Omental fat pad (tissue), 4 donors: Measurements from ENCODE around the gene ING3. TPM values are rescaled to one million over a fixed set of nuclear protein-coding genes. Genes with fewer than 3 reads are reported as not detected.

Experiments
- ATAC-seq: fragments of 150-250 bp; one replicate; pipeline ENCODE4 v1.9.1; 2016; ENCODE audit warnings: mild to moderate bottlenecking, moderate library complexity; ENCODE audit not compliant: low FRiP score
- DNase-seq: peaks from one replicate; pipeline ENCODE4 v3.0.0-alpha.2; 2019; ENCODE audit warnings: low spot score
- total RNA-seq, 4 donors: library from RNA; depleted of rRNA; stranded (reverse); fragments of >200 nt; gene quantifications; one replicate each; pipeline ENCODE4 v1.1.0, GENCODE V29; 2016
- TF ChIP-seq, protein P1 (sequence below), 3 donors: fragments of 450-650 bp; IDR thresholded peaks; one replicate each; pipeline ENCODE4 v1.5.1; 2016 to 2017; ENCODE audit warnings: antibody characterized with exemption in 3 of 3, mild to moderate bottlenecking in 3 of 3, moderate library complexity in 2 of 3

The ING3 gene
- total RNA-seq, 4 donors from 2014 or later = 15.5 to 25.1 (median 17.1) TPM

DNA sequence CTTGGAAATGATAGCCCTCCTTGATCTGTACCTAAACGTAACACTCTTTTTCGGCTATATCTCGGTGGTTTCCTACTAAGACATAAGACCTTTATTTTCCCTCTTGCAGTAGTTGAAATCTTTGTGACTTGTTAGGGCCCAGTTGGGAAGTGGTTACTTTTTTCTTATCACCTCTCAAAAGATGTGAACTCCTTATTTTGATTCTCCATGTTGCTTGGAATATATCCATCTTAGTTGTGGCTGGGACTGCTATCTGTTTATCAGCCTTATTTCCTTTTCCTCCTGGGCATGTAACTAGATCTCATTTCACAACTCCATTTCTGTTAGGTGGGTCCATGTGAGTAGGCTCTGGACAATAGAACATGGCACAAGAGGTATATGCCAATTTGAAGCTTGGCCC is 33.8 kb downstream of the ING3 start:
- TF ChIP-seq, protein P1, sequence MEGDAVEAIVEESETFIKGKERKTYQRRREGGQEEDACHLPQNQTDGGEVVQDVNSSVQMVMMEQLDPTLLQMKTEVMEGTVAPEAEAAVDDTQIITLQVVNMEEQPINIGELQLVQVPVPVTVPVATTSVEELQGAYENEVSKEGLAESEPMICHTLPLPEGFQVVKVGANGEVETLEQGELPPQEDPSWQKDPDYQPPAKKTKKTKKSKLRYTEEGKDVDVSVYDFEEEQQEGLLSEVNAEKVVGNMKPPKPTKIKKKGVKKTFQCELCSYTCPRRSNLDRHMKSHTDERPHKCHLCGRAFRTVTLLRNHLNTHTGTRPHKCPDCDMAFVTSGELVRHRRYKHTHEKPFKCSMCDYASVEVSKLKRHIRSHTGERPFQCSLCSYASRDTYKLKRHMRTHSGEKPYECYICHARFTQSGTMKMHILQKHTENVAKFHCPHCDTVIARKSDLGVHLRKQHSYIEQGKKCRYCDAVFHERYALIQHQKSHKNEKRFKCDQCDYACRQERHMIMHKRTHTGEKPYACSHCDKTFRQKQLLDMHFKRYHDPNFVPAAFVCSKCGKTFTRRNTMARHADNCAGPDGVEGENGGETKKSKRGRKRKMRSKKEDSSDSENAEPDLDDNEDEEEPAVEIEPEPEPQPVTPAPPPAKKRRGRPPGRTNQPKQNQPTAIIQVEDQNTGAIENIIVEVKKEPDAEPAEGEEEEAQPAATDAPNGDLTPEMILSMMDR (IDR thresholded peaks at IDR 0.05) = no peak
- DNase-seq = no peak
- no peak for ATAC-seq

DNA sequence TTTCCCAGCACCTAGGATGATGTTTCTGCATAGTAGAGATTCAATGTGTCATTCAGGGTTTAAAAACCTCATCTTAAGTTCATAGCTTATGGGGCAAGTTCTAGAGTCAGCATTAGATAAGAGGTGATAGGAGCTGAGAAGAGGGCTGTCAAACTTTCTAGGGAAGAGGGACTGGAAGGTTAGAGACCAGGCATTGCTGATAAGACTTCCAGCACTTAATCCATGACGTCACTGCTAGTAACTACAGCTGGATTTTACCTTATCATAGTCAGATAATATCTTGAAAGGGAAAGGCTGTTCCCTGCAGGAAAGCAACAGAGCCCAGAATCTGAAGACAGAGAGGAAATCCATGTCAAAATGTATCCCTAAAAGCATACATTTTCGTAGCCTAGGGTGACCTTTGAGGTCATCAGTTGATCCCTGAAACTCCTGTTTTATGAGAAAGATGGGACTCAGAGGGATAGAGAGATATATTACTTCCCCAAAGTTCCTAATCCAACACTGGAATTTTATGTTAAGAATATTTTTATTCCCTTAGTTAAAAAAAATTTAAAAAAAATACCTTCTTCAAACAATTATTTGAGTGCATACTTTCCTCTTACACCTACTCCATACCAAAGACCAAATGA is 34.7 kb downstream of the ING3 start:
- TF ChIP-seq, protein P1 (IDR thresholded peaks at IDR 0.05) = no peak
- ATAC-seq (no peak), DNase-seq (no peak)

DNA sequence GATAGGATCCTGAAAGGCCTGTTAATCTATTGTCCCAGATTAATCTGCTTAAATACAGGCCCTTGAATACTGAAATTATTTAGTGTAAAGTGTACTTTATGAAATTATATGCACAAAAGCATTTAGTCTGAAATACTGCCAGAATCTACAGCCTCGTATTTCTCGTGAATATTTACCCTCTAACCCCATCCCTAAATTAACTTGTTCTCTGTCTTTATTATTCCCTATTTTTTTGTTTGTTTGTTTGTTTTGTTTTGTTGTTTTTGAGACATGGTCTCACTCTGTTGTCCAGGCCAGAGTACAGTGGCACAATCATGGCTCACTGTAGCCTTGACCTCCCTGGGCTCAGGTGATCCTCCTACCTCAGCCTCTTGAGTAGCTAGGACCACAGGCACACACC is 35.3 kb downstream of the ING3 start:
- TF ChIP-seq, protein P1 (IDR thresholded peaks at IDR 0.05) = no peak
- no peak for DNase-seq
- no peak for ATAC-seq

DNA sequence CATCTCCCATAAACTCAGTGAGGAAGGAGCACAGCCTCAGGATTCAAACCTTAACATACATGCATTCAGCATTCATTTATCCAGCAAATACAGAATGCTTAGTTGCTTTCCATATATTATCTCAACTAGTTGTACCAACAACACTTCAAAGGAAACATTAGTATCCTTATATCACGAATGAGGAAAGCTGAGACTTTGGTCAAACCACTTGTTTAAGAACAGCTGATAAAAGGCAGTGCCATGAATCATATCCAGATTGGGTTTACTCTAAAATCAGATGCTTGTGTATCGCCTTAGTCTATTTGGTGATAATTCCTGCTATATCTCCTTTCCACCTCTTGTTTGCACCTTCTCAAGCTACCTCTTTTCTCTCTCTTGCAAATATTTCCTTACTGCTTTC is 36.1 kb downstream of the ING3 start:
- DNase-seq = no peak
- TF ChIP-seq, protein P1 (IDR thresholded peaks at IDR 0.05) = no peak
- ATAC-seq = no peak

DNA sequence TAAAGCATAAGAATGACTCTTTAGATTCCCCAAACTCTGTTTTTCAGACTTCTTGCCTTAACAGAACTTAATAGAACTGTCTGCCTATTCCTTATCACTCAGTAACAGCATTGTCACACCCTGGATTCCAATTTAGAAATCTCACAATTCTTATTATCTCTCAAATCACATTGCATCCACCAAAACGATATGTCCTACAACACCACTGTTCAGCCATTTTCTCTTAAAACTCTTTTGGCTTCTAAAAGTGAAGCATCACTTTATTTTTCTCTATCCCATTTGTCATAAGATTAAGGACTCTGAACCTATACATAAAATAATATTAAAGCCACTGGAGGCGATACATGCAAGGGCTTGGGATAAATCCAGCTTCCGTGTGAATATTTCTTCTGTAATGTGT is 36.7 kb downstream of the ING3 start:
- TF ChIP-seq, protein P1 (IDR thresholded peaks at IDR 0.05) = no peak
- ATAC-seq (no peak), DNase-seq (no peak)

DNA sequence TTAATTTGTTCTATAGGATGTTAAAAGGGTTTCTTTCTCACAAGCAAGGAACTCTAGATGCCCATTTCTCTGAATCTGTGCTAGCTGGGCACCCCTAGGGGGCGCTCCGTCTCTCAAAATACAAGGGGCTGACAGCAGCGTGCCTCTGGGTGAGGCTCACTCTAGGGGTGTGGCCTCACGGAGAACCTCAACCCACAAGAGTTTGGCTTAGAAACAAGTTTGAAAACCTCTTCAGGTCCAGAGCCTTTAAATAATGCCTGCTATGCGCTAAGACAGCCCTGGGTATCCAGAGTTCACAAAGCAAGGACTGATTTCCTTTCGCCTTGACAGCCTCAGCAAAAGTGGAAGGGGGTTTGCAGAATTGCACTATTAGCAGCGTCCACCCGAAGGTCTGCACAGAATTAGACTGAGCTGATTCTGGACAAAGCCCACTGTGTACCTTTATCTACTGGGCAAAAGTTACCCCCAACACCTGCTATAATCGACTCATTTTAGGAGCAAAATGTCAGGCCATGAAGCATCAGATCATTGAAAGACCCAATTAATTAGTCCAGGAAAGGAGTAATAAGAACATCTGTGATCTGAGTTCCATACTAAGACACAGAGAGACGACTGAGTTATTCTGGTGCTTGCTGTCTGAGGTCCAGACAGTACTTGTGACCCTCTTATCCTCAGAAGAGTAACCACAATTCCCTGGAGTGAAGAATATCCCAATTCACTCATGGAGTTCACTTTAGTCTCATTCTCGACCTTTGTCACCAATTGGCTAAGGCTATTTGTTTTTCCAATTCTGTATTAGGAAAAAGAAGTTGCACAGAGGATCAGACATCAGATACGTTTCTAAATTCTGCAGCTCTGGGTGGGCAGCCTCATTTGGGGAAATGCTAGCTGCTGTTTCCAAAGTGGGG is 37.4 kb downstream of the ING3 start:
- DNase-seq (peak; percentile 87), ATAC-seq (peak; percentile 85)
- TF ChIP-seq, protein P1 (IDR thresholded peaks at IDR 0.05) = peak in 2 of 3 donors; percentile 53 to 67
